CD14-positive monocyte (primary cell): ENCODE results near the gene CDK19. TPM values are rescaled to one million over a fixed set of nuclear protein-coding genes. Genes with fewer than 3 reads are reported as not detected.

Source experiments
- DNase-seq, 3 donors: peaks; one replicate each; pipeline ENCODE4 v3.0.0-alpha.2; 2011 to 2022
- H2AFZ ChIP-seq: 2 replicates; pipeline ENCODE4 v1.6.0; 2012; ENCODE audit warnings: mild to moderate bottlenecking, low read depth, low read length, inconsistent platforms; ENCODE audit not compliant: insufficient read depth, poor library complexity, severe bottlenecking
- H3K27ac ChIP-seq, 2 donors: 1 replicate in 1 of 2; 2 replicates in 1 of 2; pipeline ENCODE4 v1.5.1; 2012 to 2013; ENCODE audit warnings: low read length in 2 of 2, control low read depth in 1 of 2, inconsistent platforms in 1 of 2, low read depth in 1 of 2, mild to moderate bottlenecking in 1 of 2
- H3K27me3 ChIP-seq, 2 donors: one replicate each; pipeline versions ENCODE4 v1.6.0 to v1.6.1; 2011 to 2013; ENCODE audit warnings: low read length in 2 of 2; ENCODE audit not compliant: control insufficient read depth in 2 of 2, insufficient read depth in 2 of 2
- H3K36me3 ChIP-seq, 2 donors: replicated peaks in 1 of 2; 1 replicate in 1 of 2; 2 replicates in 1 of 2; pipeline versions ENCODE4 v1.5.1 to v1.6.1; 2012 to 2013; ENCODE audit warnings: low read length in 2 of 2, control low read depth in 1 of 2, inconsistent platforms in 1 of 2, mild to moderate bottlenecking in 1 of 2; ENCODE audit not compliant: insufficient read depth in 2 of 2, control insufficient read depth in 1 of 2
- H3K4me1 ChIP-seq, 2 donors: 1 replicate in 1 of 2; 2 replicates in 1 of 2; pipeline versions ENCODE4 v1.5.1 to v1.6.1; 2012 to 2013; ENCODE audit warnings: low read length in 2 of 2, control low read depth in 1 of 2, inconsistent platforms in 1 of 2, mild to moderate bottlenecking in 1 of 2, moderate library complexity in 1 of 2; ENCODE audit not compliant: insufficient read depth in 2 of 2, control insufficient read depth in 1 of 2
- H3K4me2 ChIP-seq: replicated peaks from 2 replicates; pipeline ENCODE3; 2012; ENCODE audit warnings: low read length, moderate library complexity, mild to moderate bottlenecking; ENCODE audit not compliant: poor library complexity, severe bottlenecking; ENCODE audit errors: extremely low read depth
- H3K4me3 ChIP-seq, 3 experiments: fragments of 200-600 bp in 1 of 3; sonication (generic) in 1 of 3; replicated peaks in 1 of 3; 1 replicate in 2 of 3; 2 replicates in 1 of 3; pipeline ENCODE4 v1.5.1; 2011 to 2013; ENCODE audit warnings: low read length in 3 of 3, mild to moderate bottlenecking in 3 of 3, control low read depth in 2 of 3, low read depth in 2 of 3, inconsistent platforms in 1 of 3, moderate library complexity in 1 of 3
- H3K79me2 ChIP-seq: 2 replicates; pipeline ENCODE4 v1.6.0; 2012; ENCODE audit warnings: mild to moderate bottlenecking, control low read depth, inconsistent platforms, low read length, moderate library complexity; ENCODE audit not compliant: insufficient read depth
- H3K9ac ChIP-seq: 2 replicates; pipeline ENCODE4 v1.6.0; 2017; ENCODE audit warnings: low read length, mild to moderate bottlenecking; ENCODE audit not compliant: insufficient read depth, poor library complexity, severe bottlenecking
- H3K9me3 ChIP-seq, 2 donors: replicated peaks in 1 of 2; 1 replicate in 1 of 2; 2 replicates in 1 of 2; pipeline versions ENCODE4 v1.5.1 to v1.6.1; 2012 to 2013; ENCODE audit warnings: low read length in 2 of 2, control low read depth in 1 of 2; ENCODE audit not compliant: control insufficient read depth in 1 of 2, insufficient read depth in 1 of 2
- H4K20me1 ChIP-seq: 2 replicates; pipeline ENCODE4 v1.6.0; 2012; ENCODE audit warnings: mild to moderate bottlenecking, low read length, control low read depth, moderate library complexity; ENCODE audit not compliant: insufficient read depth
- H3K27ac Mint-ChIP-seq, 7 donors: one replicate each; pipeline ENCODE4 v1.8.0; 2020; ENCODE audit warnings: mild to moderate bottlenecking in 7 of 7, mixed read lengths in 7 of 7, moderate library complexity in 6 of 7, inconsistent platforms in 2 of 7
- H3K27me3 Mint-ChIP-seq, 3 donors: one replicate each; pipeline ENCODE4 v1.8.0; 2021 to 2022; ENCODE audit warnings: low read depth in 3 of 3, mild to moderate bottlenecking in 3 of 3, mixed read lengths in 3 of 3, moderate library complexity in 3 of 3, inconsistent platforms in 1 of 3
- H3K36me3 Mint-ChIP-seq, 2 donors: one replicate each; pipeline ENCODE4 v1.8.0; 2020; ENCODE audit warnings: mixed read lengths in 2 of 2, inconsistent platforms in 1 of 2, mild to moderate bottlenecking in 1 of 2
- H3K4me1 Mint-ChIP-seq: one replicate; pipeline ENCODE4 v1.8.0; 2020; ENCODE audit warnings: mild to moderate bottlenecking, mixed read lengths
- H3K4me3 Mint-ChIP-seq, 2 donors: one replicate each; pipeline ENCODE4 v1.8.0; 2020; ENCODE audit warnings: mild to moderate bottlenecking in 2 of 2, mixed read lengths in 2 of 2, moderate library complexity in 1 of 2
- H3K9me3 Mint-ChIP-seq, 7 donors: one replicate each; pipeline ENCODE4 v1.8.0; 2020 to 2022; ENCODE audit warnings: mixed read lengths in 7 of 7, mild to moderate bottlenecking in 6 of 7, moderate library complexity in 6 of 7, inconsistent platforms in 2 of 7
- whole genome bisulfite sequencing: methylation state at CpG from one replicate; pipeline ENCODE4 v1.1.5; 2013; ENCODE audit warnings: missing lambda C conversion rate; ENCODE audit not compliant: insufficient coverage; 5-methylcytosine and 5-hydroxymethylcytosine counted together
- intact Hi-C, 2 donors: fragments of 100-400 bp; cut with micrococcal nuclease; formaldehyde crosslinking; loops; one replicate each; pipeline versions ENCODE4 v1.15.0 to v1.15.1; 2023
- polyA plus RNA-seq, 3 donors: library from polyadenylated mRNA; depleted of rRNA in 1 of 3; unstranded in 2 of 3; stranded (reverse) in 1 of 3; fragments of 300-500 nt in 2 of 3; fragments of >200 nt in 1 of 3; fragmentation: Illumina TruSeq in 2 of 3; gene quantifications; 1 replicate in 2 of 3; 2 replicates in 1 of 3; pipeline ENCODE4 v1.2.3, GENCODE V29; 2012 to 2021
- TF ChIP-seq, protein P1 (sequence below): fragments of 200-600 bp; IDR thresholded peaks from one replicate; pipeline ENCODE4 v1.8.0; 2022; ENCODE audit warnings: antibody characterized with exemption, mild to moderate bottlenecking

CDK19 gene
- polyA plus RNA-seq, 3 donors = 2.7 to 12.0 (median 3.9) TPM

DNA sequence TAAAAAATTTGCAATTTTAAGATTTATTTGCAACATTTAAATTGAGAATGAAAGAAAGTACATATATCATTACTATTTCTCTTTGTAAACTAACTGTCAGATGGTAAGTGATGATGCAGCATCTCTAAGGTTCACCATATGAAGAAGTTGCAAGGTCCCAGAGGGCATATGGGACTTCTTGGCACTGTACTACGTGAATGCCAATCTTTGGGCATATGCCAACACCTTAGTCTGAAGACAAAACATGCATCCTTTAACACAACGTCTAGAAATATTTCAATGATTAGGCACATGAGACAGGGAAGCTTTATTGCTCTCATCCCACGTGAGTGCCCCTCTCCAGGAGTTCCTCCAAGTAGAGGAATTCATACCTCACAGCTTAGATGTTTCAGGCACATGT lies 66.8 kb downstream of the CDK19 start:
- peaks cover under 1 to 17% of the 10 kb centered on the region in 2 donors for H3K36me3 ChIP-seq
- intact Hi-C loops = loop anchor here in 1 of 2 donors (10.0 kb wide), 1 partner anchor 126 kb away; the partner anchor contains the start of gene AMD1
- H3K27me3 Mint-ChIP-seq = peaks cover 0 to 2% (median 0%) of the 10 kb centered on the region in 3 donors
- peaks cover 7 to 11% of the 10 kb centered on the region in 2 donors for H3K9me3 ChIP-seq
- peaks cover 38% of the 10 kb centered on the region for H3K4me1 Mint-ChIP-seq
- H3K9ac ChIP-seq = no peak overlapping the region
- H3K4me2 ChIP-seq = no peak overlapping the region
- H3K27me3 ChIP-seq = no peaks in the 10 kb centered on the region
- peak overlapping the region in 1 of 2 donors; percentile 45 for H3K27ac ChIP-seq
- no peak overlapping the region for H3K4me3 ChIP-seq
- DNase-seq = no peak
- peaks cover 44% of the 10 kb centered on the region for H3K79me2 ChIP-seq
- H2AFZ ChIP-seq = no peak overlapping the region
- H3K4me3 Mint-ChIP-seq = no peak overlapping the region
- 33% methylated on average over 1 of the region's 3 CpGs for WGBS
- H3K4me1 ChIP-seq = peaks cover 30 to 35% of the 10 kb centered on the region in 2 donors
- no peak overlapping the region for H3K27ac Mint-ChIP-seq
- TF ChIP-seq, protein P1, sequence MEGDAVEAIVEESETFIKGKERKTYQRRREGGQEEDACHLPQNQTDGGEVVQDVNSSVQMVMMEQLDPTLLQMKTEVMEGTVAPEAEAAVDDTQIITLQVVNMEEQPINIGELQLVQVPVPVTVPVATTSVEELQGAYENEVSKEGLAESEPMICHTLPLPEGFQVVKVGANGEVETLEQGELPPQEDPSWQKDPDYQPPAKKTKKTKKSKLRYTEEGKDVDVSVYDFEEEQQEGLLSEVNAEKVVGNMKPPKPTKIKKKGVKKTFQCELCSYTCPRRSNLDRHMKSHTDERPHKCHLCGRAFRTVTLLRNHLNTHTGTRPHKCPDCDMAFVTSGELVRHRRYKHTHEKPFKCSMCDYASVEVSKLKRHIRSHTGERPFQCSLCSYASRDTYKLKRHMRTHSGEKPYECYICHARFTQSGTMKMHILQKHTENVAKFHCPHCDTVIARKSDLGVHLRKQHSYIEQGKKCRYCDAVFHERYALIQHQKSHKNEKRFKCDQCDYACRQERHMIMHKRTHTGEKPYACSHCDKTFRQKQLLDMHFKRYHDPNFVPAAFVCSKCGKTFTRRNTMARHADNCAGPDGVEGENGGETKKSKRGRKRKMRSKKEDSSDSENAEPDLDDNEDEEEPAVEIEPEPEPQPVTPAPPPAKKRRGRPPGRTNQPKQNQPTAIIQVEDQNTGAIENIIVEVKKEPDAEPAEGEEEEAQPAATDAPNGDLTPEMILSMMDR = no peak
- peaks cover under 1 to 8% (median 4%) of the 10 kb centered on the region in 7 donors for H3K9me3 Mint-ChIP-seq
- peaks cover 5% of the 10 kb centered on the region for H4K20me1 ChIP-seq
- H3K36me3 Mint-ChIP-seq = peaks cover 4 to 15% of the 10 kb centered on the region in 2 donors

GRCh38 chr6:110746680-110747079 lies 68.6 kb downstream of the CDK19 start:
- Mint-ChIP-seq H3K27me3 (no peaks in the 10 kb centered on the region), H3K27ac (no peak overlapping the region), H3K4me1 (peaks cover 31% of the 10 kb centered on the region), H3K9me3 (peaks cover 16 to 26% (median 21%) of the 10 kb centered on the region in 7 donors), H3K4me3 (no peak overlapping the region), H3K36me3 (peaks cover 16 to 33% of the 10 kb centered on the region in 2 donors)
- WGBS = no CpG with 5 or more reads among the region's 1 CpG
- no peak for DNase-seq
- H3K9me3 ChIP-seq = peaks cover 24 to 28% of the 10 kb centered on the region in 2 donors
- no peak overlapping the region for H2AFZ ChIP-seq
- H3K4me1 ChIP-seq = peaks cover 30 to 35% of the 10 kb centered on the region in 2 donors
- no peak overlapping the region for H3K4me3 ChIP-seq
- peaks cover 5% of the 10 kb centered on the region for H4K20me1 ChIP-seq
- peaks cover 45% of the 10 kb centered on the region for H3K79me2 ChIP-seq
- no peak overlapping the region for H3K4me2 ChIP-seq
- no peak overlapping the region for H3K9ac ChIP-seq
- no peaks in the 10 kb centered on the region for H3K27me3 ChIP-seq
- TF ChIP-seq, protein P1 = no peak
- H3K27ac ChIP-seq = no peak overlapping the region
- H3K36me3 ChIP-seq = peaks cover 6 to 34% of the 10 kb centered on the region in 2 donors
- intact Hi-C loops = loop anchor here in 1 of 2 donors (10.0 kb wide), 1 partner anchor 128 kb away; the partner anchor contains the start of gene AMD1
